EL (cell line): ENCODE data around the gene AGRP.
A peak's percentile ranks its signal among the peaks of the same experiment; 100 is the strongest.
"Not testable (repeated sequence)": the region's sequence is repeated elsewhere in the genome, so short reads cannot be mapped to it uniquely, and the experiment has no call there.

Experiments
- DNase-seq: peaks from one replicate; pipeline ENCODE4 v3.0.0-alpha.2; 2016

AGRP gene, protein sequence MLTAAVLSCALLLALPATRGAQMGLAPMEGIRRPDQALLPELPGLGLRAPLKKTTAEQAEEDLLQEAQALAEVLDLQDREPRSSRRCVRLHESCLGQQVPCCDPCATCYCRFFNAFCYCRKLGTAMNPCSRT

DNA sequence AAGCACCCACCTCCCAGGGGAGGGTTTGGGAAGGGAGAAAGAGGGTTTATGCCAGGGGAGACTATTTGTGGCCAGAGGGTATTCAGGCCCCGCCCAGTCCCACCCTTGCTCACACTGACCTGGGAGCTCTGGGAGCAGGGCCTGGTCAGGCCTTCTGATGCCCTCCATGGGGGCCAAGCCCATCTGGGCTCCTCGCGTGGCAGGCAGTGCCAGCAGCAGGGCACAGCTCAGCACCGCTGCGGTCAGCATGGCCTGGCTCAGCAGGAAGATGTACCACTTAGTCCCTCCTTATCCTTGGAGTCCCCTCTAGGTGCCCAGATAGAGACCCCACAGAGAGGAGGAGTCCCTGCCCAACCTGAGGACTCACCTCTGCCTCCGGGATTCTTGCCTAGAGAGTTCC is at the start of gene AGRP:
Gene AGRP, minus strand, starts transcription at position 398 of the 400 bp plus-strand sequence. Its CDS starts 149 bp downstream, at position 249.
- DNase-seq = no peak

DNA sequence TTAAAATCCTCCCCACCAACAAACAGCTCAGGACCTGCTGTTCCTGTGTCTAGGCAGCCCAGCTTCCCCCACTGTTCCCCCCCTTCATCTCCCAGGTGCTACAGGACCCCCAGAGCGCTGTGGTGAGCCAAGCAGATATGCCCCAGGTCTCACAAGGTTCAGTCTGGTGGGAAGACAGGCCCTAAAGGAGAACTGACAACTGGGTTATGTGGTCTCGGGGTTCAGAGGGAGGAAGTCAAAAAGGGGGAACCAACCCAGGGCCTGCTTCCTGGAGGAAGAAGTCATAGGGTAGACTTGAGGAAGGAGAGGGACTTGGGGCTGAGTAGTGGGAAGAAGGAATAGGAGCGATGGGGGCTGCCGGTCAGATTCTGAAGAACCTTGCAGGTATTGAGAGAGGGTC is 47.9 kb upstream of the AGRP start:
- no peak for DNase-seq

DNA sequence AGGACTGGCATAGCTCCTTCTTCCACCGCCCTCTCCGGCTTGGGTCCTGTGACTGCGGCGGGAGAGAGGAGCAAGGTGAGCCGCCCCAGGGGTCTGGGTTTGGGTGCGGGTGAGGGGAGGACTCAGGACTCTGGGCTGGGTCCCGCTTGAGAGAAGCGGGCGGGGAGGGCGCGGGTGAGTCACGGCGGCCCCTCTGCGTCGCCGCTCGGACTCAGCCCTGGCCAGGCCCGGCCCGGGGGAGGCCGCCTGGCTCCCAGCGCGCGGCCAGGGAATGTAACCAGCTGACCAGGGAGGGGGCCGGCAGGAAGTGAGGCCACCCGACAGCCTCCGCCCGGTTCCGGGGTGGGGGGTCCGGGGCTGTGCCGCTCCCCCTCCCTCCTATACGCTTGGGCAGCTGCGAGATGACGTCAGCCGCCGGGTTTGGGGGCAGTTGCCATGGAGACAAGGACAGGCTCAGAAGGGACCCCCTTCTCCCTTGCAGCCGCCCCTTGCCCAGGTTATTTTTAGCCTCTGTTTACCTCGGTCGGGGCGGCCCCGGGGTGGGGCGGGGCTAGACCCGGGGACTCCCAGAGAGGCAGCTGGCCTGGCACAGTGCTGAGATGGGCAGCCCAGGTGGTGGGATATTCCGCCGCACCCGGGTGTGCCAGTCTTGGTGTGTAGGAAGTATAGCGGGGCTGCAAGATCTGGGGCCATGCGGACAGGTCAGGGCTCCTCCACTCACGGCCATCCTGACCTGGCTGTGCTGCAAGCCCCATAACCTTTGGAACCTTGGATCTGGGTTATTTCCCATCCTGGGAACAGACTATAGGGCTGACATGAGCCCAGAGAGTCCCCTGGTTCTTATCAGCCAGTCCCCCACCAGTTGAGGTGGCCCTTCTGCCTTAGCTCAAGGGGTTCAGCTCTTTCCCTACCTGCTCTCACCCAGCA is 46.9 kb upstream of the AGRP start:
- peak; percentile 82 for DNase-seq

DNA sequence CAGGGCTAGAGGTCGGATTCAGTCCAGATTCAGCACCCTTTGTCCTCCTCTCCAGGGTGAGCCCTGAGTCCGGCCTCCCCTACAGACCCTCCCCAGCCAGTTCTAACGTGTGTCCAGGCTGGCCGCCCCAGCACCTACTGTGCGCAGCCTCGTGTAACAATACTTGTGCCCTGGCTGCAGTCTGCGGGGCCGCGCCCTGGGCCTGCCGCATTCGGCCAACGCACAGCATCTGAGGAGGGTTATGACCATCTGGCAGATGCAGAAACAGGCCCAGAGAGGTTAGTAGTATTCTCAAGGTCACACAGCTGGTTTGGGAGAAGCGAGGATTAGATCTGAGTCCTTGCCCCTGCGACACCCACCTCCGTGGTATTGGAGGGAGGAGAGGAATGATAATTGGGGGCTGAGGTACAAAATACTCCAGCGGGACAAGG is 46.2 kb upstream of the AGRP start:
- peak; percentile 30 for DNase-seq

DNA sequence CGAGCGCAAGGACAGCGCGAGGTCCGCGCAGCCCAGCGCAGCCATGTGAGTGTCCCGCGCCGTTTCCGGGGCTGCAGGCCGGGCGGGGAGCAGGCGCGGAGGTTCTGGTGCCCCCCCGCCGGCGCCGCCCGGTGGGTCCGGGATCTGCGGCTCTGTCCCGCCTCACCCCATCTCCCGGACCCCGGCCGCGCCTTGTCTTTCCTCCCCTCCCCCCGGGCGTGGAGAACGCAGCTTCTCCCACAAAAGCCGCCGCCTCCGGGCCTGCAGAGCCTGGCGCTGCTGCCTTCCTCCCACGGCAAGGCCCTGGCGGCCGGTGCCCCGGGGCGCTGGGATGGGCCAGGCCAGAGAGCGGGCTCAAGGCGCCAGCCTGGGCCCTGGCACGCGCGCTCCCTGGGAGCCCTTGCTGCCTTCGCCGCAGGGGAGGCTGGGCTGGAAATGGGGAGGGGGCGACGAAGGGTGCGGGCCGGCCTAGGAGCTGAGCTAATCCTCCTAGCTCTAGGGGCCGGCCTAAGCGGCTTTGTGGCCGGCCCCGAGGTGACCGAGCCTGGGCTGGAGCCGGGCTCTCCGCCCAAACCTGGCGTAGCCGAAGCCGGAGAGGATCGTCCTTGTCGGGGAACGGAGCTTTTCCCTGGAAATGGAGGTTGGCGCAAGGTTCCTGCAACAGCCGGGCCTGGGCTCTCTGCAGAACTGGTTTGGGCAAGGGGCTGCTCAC is 45.7 kb upstream of the AGRP start:
- DNase-seq = peak; percentile 61

DNA sequence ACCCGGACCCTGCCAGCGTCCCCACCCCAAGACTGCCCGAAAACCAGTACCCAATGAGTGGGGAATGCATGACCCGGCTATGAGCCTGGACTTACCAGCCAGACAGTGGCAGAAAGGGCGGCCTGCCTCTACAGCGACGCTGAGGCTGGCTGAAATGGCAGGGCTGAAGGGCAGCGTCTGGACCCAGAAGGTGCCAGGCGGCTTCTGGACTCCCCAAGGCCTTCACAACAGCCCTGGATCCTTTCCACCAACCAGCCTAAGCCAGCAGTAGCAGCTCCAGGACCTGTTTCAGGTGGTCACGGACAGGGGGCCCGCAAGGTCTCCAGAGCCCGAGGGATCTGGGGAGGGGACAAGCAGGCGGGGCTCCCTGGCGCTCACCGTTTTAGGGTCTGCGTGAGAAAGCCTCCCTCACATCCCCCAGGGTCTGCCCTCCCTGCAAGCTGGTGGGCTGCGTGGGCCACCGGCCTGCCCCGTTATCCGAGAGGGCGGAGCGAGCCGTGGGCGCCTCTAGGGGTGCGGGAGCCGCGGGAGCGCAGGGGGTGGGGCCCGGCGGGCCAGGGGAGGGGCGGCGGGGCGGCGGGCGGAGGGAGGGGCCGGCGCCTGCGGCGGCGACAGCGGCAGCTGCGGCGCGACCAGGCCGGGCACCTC is 45.0 kb upstream of the AGRP start, which contains the start of gene RIPOR1:
Gene RIPOR1, plus strand, starts transcription at position 608 of the 648 bp plus-strand sequence. CDS start 9,618 bp downstream, outside the sequence.
- DNase-seq = peak; percentile 53

DNA sequence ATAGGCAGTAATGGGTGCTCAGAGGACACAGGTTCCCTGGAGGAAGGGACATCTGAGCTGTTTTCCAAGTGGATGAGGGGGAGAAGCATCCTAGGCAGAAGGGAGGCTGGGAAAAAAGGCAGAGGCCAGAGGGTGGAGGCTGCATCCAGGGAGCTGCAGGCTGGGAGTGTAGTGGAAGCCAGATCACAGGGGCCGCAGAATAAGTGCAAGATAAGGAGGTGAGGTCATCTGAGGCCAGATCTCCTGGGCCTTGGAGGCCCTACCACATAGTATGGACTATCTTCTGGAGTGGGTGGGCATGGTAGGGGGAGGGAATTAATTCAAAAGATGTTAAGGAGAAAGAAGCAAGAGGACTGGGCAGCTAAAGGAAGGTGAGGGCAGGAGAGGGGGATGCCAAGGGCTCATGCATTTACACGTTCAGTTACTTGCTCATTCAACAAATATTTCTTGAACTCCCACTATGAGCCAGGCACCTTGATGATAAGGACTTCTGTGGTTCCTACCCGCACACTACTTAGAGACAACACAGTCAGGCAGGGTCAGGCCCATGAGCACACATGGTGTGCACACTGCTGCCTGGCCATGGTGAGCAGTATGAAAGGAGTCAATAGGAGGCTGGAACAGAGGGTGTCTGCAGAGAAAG is 42.9 kb upstream of the AGRP start:
- peak; percentile 58 for DNase-seq

DNA sequence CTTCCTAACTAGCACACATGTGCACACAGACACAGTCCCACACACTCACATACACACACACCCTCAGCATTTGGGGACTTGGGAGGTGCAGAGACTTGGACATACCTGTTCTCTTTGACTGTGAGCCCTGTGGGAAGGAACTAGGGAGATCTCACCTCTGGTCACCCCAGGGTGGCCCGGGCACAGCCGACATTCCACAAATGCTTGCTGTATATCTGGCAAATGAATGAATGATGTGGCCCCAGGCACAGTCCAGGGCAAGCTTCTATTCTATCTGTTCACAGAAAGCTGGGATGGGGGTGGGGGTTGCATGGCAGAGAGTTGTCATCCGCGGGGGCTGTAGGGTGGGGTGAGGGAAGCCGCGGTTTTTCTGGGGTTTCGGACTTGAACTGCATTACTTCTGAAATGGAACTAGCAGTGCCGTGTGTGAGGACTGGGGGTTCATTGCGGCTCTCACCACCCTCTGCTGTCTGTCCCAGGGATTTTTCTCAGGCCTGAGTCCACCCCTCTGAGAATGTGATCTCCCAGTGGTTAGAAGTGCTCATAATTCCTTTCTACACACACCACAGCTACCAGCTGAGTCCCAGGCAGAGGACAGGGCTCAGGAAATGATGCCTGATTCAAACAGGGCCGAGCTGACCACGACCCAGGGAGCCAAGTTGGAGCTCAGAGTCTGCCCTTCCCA is 42.0 kb upstream of the AGRP start:
- DNase-seq = peak; percentile 69

DNA sequence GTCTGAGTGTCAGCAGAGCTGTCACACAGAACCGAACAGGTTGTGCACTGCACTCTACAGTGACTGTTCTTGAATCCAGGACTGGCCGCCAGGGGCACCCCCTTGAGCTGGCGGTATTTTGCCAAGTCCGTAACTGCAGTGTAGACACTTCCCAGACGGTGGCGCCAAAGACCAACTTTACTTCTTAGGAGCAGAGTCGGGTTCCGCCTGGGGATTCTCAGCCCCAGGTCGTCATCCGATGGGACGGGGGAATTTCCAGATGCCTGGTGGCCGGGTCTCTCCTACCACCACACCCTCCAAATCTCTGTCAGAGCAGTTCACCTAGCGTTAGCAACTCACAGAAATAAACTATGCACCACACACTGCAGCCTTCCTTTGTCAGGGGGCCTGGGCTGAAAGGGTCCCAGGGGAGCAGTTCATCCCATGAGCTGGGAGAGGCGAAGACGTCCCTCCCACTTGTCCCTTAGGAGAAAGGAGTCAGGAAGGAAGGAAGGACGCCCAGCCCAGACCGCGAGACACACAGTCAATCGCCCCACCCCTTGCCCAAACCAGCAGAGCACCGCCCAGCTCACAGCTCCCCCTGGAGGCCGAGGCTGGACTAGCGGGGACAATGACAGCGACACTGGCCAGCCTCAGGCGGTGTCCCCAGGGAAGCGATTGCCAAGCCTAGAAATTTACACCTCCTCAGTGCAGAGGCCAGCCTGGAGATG is 37.9 kb upstream of the AGRP start:
- peak; percentile 97 for DNase-seq

DNA sequence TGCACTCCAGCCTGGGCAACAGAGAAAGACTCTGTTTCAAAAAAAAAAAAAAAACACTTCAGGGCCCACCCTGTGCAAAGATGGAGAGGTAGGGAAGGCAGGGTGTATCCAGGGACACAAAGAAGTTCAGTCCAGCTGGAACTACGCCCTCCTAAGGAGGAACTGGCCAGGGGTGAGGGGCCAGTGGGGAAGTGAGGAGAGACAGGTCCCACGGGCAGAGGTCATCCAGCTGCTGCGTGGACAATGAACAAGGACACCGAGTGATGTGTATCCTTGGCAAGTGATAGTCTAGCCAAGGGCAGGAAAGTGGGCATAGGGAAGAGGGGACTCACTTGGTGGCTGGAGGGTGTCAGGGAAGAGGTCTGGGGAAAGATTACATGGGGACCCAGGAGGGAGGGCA is 35.9 kb upstream of the AGRP start:
- no peak for DNase-seq

DNA sequence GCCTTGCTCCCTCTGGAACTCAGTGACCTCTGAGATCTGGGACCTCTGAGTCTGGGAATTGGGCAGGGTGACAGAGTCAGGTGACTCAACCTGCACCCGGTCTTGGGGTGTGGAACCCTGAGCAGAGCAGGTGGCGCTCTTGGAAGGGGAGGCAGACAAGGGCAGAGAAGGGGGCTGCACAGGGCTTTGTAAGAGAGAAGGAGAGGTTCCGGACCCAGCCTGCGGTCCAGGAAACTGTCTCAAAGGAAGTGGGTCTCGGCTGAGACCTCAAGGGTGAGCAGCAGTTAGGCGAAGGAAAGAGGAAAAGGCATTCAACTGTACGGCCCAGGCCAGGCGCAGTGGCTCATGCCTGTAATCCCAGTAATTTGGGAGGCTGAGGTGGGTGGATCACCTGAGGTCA is 35.3 kb upstream of the AGRP start:
- no peak for DNase-seq

DNA sequence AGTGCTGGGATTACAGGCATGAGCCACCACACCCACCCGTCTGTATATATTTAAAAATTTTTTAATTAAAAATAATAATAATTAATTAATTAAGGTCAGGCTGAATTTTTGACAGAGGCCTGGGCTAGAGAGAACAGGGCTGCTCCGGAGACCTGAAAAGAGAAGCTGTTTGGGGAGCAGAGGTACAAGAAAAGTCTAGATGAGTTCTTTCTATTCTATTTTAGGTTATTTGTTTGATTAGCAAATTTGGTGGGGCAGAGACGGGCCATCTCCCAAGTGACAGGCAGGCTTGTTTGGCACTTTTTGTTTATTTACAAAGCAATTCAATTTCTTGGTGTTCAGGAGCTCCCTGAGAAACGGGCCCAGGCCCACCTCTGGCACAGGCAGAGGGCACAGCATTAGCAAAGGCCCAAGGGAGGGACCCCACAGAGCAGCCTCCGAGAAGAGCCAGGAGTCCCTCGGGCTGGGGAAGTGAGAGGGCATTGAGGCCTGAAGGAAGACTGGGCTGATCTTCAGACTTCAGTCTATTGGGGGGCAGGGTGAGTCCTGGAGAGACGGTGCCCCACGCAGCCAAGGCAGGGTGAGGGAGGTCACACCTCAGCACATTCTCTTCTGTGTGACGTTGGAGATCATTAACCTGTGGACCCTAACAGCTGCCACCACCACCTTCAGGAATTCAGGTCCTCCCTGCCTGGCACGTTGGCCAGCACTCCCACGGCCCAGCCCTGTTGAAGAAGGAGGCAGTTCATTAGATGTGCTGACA is 34.5 kb upstream of the AGRP start:
- DNase-seq = no peak

DNA sequence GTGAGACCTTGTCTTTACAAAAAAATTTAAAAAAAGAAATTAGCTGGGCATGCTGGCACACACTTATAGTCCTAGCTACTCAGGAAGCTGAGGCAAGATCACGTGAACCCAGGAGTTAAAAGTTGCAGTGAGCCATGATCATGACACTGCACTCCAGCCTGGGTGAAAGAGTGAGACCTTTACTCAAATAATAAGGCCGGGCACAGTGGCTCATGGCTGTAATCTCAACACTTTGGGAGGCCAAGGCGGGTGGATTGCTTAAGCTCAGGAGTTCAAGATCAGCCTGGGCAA is 33.8 kb upstream of the AGRP start:
- DNase-seq = no peak

DNA sequence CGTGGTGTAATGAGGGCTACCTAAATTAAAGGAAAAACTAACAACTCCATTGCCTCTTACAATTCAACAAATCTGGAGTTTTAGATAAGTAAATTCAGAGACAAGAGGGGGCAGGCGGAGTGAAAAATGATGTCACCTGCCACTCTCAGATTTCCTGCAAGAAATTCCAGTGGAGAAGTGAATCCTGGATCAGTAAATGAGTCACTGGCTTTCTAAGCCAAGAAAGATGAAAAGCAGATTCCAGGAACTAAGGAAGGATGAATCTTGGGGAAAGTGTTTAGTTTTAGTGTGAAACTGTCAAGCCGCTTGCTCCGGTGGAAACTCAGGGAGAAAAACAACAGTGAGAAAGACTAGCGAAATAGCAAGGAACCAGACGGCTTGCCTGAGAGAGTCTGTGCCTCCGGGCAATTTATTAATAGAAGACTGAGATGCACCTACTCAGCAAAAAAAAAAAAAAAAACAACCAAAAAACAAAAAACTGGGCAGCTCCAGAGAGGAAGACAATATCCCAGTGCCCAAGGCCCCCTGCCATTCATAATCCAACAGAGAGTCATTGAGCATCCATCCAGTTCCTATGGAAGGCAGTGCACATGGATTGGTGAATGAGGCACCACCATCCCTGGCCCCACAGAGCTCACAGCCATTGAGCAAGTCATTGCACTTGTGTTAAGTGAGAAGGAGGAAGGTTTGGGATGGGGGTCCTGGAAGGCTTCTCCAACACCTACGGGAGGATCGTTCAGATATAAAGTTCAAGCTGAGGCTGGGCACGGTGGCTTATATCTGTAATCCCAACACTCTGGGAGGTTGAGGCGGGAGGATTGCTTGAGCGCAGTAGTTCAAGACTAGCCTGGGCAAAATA is 33.2 kb upstream of the AGRP start:
- DNase-seq = peak; percentile 77

DNA sequence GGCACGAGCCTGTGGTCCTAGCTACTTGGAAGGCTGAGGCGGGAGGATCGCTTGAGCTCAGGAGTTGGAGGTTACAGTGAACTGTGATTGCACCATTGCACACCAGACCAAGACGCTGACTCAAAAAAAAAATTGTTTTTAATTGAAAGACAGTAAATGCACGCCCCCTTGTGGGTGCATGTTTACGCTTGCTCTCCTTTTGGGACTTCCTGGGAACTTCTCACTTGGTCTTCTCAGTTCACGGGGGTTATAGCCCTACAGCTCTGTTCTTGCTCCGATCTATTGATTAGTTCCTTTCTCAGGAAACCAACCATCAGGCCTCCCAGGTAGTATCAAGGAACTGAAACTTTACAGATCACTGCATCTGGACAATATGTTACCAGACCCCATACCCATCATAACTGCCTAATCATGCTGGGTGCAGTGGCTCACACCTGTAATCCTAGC is 31.1 kb upstream of the AGRP start:
- peak; percentile 83 for DNase-seq

DNA sequence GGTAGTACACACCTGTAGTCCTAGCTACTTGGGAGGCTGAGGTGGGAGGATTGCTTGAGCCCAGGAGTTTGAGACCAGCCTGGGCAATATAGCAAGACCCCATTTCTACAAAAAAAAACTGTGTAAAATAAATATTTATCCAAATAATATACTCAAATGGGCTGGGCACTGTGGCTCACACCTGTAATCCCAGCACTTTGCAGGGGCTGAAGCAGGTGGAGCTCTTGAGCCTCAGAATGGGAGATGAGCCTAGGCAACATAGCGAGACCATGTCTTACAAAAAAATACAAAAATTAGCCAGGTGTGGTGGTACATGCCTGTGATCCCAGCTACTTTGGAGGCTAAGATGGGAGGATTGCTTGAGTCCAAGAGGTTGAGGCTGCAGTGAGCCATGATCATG is 30.5 kb upstream of the AGRP start:
- not testable (repeated sequence) for DNase-seq

DNA sequence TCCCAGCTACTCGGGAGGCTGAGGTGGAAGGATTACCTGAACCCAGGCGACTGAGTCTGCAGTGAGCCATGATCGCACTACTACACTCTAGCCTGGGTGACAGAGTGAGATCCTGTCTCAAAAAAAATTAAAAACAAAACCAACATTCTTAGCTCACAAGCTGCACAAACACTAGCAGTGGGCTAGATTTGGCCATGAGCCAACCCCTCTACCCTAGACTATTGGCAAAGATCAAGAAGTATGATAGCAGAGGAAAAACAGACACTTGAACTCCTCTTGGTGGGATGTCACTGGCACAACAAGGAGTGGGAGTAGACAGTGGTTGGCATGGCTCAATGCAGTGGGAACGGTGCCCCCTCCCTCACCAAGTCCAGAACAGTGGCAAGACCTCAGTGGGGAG is 25.7 kb upstream of the AGRP start:
- no peak for DNase-seq

DNA sequence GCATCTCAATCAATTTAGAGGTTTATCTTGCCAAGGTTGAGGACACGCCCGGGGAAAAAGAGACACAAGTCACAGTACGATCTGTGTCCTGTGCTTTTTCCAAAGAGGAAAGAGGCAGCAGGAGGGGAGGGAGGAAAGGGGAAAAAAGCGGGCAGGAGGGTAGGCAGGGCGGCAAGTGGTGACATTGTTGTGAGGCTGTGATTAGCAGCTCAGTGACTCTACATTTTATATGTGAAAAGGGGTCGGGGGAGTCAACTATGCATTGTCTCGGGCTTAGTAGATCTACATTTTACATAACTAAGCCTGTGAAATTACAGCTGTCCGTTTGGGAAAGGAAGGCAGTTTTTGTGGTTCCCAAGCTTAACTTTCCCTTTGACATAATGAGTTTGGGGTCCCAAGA is 23.1 kb upstream of the AGRP start:
- DNase-seq = no peak
